Kidney epithelial cell (primary cell): ENCODE data around the gene SH3YL1. TPM values are rescaled to one million over a fixed set of nuclear protein-coding genes. Genes with fewer than 3 reads are reported as not detected.

Experiments
- DNase-seq: peaks from one replicate; pipeline ENCODE4 v3.0.0-alpha.2; 2010; ENCODE audit warnings: low read depth
- H3K27me3 ChIP-seq: 2 replicates; pipeline ENCODE4 v1.6.0; 2011; ENCODE audit warnings: low read length; ENCODE audit not compliant: control insufficient read depth, insufficient read depth
- H3K36me3 ChIP-seq: 2 replicates; pipeline ENCODE4 v1.5.1; 2011; ENCODE audit warnings: low read length; ENCODE audit not compliant: control insufficient read depth, insufficient read depth
- H3K4me3 ChIP-seq: 2 replicates; pipeline ENCODE4 v1.5.1; 2011; ENCODE audit warnings: low read depth, mild to moderate bottlenecking, control low read depth, low read length
- total RNA-seq: library from RNA; depleted of rRNA; stranded (reverse); fragments of >200 nt; gene quantifications from 2 replicates; pipeline ENCODE4 v1.2.3, GENCODE V29; 2015
- TF ChIP-seq, protein P1 (sequence below): IDR thresholded peaks from 2 replicates; pipeline ENCODE4 v1.5.1; 2011; ENCODE audit warnings: mild to moderate bottlenecking, moderate library complexity, low read length, control low read depth, inconsistent platforms; ENCODE audit not compliant: insufficient read depth, poor library complexity, severe bottlenecking

Gene SH3YL1
- total RNA-seq, 1 donor from 2014 or later = 50.2 TPM

DNA sequence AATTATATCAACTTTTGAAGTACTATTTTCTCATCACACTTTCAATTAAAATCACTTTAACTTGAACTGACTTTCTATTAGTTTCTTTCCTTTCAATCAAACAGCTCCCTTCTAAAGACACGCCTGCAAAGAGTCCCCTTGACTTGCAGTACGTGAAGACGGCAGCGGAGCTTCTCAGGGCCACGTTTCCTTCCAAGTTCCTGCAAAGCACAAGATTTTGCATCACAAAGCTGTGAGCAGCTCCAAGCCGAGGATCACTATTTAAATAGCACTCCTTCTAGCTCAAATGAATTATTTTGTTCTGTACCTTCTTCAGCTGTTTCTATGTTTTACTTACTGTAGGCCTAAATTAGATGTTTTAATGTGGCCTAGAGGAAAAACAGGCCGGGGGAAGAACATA, 30.8 kb downstream of the SH3YL1 start:
- H3K27me3 ChIP-seq = no peaks in the 10 kb centered on the region
- H3K4me3 ChIP-seq = no peak overlapping the region
- DNase-seq = no peak
- H3K36me3 ChIP-seq = no peaks in the 10 kb centered on the region
- TF ChIP-seq, protein P1, sequence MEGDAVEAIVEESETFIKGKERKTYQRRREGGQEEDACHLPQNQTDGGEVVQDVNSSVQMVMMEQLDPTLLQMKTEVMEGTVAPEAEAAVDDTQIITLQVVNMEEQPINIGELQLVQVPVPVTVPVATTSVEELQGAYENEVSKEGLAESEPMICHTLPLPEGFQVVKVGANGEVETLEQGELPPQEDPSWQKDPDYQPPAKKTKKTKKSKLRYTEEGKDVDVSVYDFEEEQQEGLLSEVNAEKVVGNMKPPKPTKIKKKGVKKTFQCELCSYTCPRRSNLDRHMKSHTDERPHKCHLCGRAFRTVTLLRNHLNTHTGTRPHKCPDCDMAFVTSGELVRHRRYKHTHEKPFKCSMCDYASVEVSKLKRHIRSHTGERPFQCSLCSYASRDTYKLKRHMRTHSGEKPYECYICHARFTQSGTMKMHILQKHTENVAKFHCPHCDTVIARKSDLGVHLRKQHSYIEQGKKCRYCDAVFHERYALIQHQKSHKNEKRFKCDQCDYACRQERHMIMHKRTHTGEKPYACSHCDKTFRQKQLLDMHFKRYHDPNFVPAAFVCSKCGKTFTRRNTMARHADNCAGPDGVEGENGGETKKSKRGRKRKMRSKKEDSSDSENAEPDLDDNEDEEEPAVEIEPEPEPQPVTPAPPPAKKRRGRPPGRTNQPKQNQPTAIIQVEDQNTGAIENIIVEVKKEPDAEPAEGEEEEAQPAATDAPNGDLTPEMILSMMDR = no peak

DNA sequence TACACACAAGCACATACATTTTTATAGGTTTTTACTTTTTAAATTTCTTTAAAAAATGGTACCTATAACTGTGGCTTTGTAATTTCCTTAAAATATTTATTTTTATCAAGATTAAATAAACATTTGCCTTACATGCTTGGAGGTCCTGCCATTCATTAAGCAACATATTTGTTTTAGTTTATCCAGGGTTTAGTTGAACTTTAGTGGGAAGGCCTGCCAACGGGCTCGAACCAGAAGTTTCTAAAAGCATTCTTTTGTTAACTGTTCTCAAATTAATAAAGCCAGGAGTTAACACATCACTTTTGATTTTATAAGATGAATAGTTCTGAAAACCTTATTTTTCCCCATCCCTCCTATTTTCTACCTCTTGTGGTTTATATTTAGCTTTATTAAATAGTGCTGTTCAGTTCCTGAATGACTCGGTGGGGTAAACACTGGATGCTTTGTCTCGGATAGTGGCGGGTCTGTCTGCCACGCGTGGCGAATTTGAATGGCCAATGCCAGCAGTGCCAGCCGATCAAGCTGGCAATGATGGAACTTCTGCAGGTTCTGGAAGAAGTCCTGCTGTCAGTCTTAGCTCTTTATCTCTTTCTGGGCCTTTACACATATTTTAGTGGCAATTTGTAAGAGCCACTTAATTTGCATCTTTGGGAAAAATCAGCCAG, 32.2 kb downstream of the SH3YL1 start:
- TF ChIP-seq, protein P1 = no peak
- DNase-seq = no peak
- no peaks in the 10 kb centered on the region for H3K27me3 ChIP-seq
- no peak overlapping the region for H3K4me3 ChIP-seq
- H3K36me3 ChIP-seq = no peaks in the 10 kb centered on the region

DNA sequence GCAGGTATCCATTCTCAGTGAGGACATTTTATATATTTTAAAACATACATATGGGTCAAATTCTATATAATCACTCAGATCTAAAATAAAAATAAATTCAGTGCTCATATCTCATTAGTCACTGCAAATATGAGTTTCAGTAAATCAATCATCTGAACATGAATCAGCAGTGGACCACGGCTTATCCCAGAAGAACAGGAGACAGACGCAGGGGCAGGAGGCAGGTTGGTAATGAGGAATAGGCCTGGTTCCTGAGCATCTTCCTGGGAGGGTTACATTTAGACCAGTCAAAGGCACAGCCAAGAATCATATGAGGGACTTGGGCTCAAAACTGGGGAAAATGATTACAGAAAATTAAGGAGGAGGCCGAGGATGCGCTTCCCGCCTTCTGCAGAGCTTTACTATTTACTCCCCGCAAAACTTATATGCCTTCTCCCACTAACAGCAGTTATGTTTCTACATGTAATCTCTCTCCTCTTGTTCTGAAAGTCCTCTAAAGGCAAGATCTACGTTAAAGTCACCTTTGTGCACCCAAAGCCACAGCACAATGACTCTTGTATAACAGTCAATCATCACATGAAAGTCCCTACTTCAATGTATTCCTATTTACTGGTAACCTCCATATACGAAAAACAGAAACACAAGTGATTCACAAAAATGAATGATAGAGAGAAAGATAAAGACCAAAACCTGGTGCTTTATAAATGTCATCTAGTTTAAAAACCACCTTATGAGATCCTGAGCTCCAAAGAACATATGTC, 35.1 kb downstream of the SH3YL1 start:
- TF ChIP-seq, protein P1 = no peak
- no peak overlapping the region for H3K4me3 ChIP-seq
- no peaks in the 10 kb centered on the region for H3K27me3 ChIP-seq
- no peaks in the 10 kb centered on the region for H3K36me3 ChIP-seq
- no peak for DNase-seq

DNA sequence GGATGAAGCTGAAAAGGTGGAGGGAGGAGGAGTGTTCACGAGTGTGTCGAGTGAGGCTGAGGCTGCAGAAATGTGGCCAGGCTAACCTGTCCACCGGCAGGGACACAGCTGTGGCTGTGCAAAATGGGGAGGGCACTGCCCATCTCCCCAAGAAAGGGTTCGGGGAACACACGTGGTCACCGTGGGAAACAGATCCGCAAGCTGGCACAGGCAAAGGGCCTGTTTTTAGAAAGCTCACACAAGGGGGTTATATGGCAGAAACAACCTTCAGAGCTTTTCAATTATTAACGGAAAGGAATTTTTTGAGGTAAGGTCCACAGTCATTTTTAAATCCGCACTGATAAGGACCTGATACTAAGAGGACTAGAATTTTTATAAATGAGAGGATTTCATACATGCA, 35.7 kb downstream of the SH3YL1 start:
- H3K36me3 ChIP-seq = no peaks in the 10 kb centered on the region
- H3K27me3 ChIP-seq = no peaks in the 10 kb centered on the region
- no peak for DNase-seq
- TF ChIP-seq, protein P1 = no peak
- no peak overlapping the region for H3K4me3 ChIP-seq

DNA sequence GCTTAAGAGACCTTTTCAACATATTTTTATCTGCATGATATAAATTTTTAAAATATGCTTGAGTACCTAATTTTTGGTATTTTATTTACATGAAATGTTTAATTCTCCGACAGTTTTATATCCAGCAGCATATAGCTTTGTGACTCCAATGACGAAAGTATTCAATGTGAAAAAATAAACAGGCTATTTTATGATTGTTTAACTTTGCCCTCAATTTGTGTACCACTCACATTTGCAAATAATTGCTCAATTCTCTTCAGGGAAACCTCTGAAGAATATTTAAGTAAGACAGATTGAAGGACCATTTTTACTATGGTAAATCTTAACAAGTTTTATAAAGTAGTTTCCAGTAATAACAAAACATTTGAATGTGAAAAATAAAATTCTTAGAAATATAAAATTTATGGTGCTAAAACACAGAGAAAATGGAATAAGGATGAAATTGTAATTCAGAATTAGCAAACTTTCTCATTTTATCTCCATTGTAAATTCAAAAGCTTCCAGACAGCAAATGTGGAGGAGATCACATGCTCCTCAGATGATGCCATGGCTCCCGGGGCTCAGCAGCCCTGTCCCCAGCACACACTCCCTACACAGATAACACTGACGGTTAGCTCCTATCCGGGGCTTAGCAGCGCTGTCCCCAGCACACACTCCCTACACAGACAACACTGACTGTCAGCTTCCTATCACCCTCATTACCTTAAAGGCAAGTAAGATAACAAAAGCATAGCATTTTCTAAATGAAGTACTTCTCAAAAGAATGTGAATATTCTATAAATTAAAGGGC, 39.7 kb downstream of the SH3YL1 start:
- Histone ChIP-seq H3K27me3 (no peaks in the 10 kb centered on the region), H3K36me3 (no peaks in the 10 kb centered on the region), H3K4me3 (no peak overlapping the region)
- TF ChIP-seq, protein P1 = no peak
- no peak for DNase-seq
